Muscle of back (tissue), 11 donors: Measurements from ENCODE around the gene PFDN2. TPM values are rescaled to one million over a fixed set of nuclear protein-coding genes. Genes with fewer than 3 reads are reported as not detected.
"Not testable (repeated sequence)": the region's sequence is repeated elsewhere in the genome, so short reads cannot be mapped to it uniquely, and the experiment has no call there.

Source experiments
- DNase-seq, 3 donors: peaks; one replicate each; pipeline versions ENCODE4 v3.0.0 to v3.0.0-alpha.2; 2013
- polyA plus RNA-seq, 10 donors: library from polyadenylated mRNA; unstranded; fragments of 120-200 nt; gene quantifications; one replicate each; pipeline ENCODE4 v1.2.1, GENCODE V29; 2013; ENCODE audit not compliant: insufficient read length in 10 of 10

PFDN2 gene
- polyA plus RNA-seq, 10 donors = 52.6 to 81.9 (median 62.9) TPM

GRCh38 chr1:161145832-161146231, 28.0 kb upstream of the PFDN2 start:
- DNase-seq = no peak

GRCh38 chr1:161140755-161141400, 23.0 kb upstream of the PFDN2 start:
- DNase-seq = no peak

- peak; percentile 32 to 64 (median 59) for DNase-seq
Observed at GRCh38 chr1:161139766-161140165, 21.9 kb upstream of the PFDN2 start.

- DNase-seq = no peak
Observed at GRCh38 chr1:161138431-161138830, 20.6 kb upstream of the PFDN2 start.

- peak in 2 of 3 donors; percentile 40 to 63 for DNase-seq
Observed at GRCh38 chr1:161137881-161138280, 20.0 kb upstream of the PFDN2 start.

- DNase-seq = no peak
Observed at GRCh38 chr1:161133220-161133740, 15.4 kb upstream of the PFDN2 start.

- DNase-seq = peak; percentile 96 to 98 (median 98)
Observed at GRCh38 chr1:161132410-161133219, 14.8 kb upstream of the PFDN2 start, which contains the start of gene DEDD. Gene DEDD (minus strand): TSS chr1:161132667. CDS start chr1:161124462, 8,205 bp downstream.

GRCh38 chr1:161131523-161132409, 13.9 kb upstream of the PFDN2 start:
- peak; percentile 41 to 71 (median 55) for DNase-seq

- no peak for DNase-seq
Observed at GRCh38 chr1:161130266-161130665, 12.4 kb upstream of the PFDN2 start.

- peak in 1 of 3 donors; percentile 15 for DNase-seq
Observed at GRCh38 chr1:161128591-161129420, 11.0 kb upstream of the PFDN2 start.

- no peak for DNase-seq
Observed at GRCh38 chr1:161127649-161128048, 9.8 kb upstream of the PFDN2 start.

- DNase-seq = no peak
Observed at GRCh38 chr1:161122967-161123366, 5.1 kb upstream of the PFDN2 start.

GRCh38 chr1:161121834-161122233, 4.0 kb upstream of the PFDN2 start:
- DNase-seq = peak in 1 of 3 donors; percentile 15

- no peak for DNase-seq
Observed at GRCh38 chr1:161121042-161121650, 3.3 kb upstream of the PFDN2 start.

- peak in 2 of 3 donors; percentile 38 to 75 for DNase-seq
Observed at GRCh38 chr1:161119092-161119903, 1.5 kb upstream of the PFDN2 start.

GRCh38 chr1:161115961-161116360, 1.9 kb downstream of the PFDN2 start:
- DNase-seq = not testable (repeated sequence)

GRCh38 chr1:161115132-161115711, 2.6 kb downstream of the PFDN2 start:
- no peak for DNase-seq

GRCh38 chr1:161114556-161114955, 3.3 kb downstream of the PFDN2 start:
- DNase-seq = no peak

GRCh38 chr1:161113915-161114314, 3.9 kb downstream of the PFDN2 start:
- DNase-seq = no peak
